Pancreas (tissue), 10 donors: Measurements from ENCODE around the gene PROC. TPM values are rescaled to one million over a fixed set of nuclear protein-coding genes. Genes with fewer than 3 reads are reported as not detected.

Source experiments
- ATAC-seq, 4 donors: fragments of 200-7000 bp; cut with Tn5 transposase; one replicate each; pipeline versions ENCODE4 v1.8.0 to v1.9.1; 2020; ENCODE audit warnings: mild to moderate bottlenecking in 4 of 4, moderate library complexity in 4 of 4
- DNase-seq, 6 donors: peaks; one replicate each; pipeline ENCODE4 v3.0.0-alpha.2; 2020
- FAIRE-seq: peaks from 2 replicates; lab custom pipeline; 2012; peaks lifted over from hg19 to GRCh38; lab: Jason Lieb, UNC
- H3K27ac ChIP-seq, 4 donors: fragments of 200-600 bp; sonication (generic); 1 replicate in 3 of 4; 2 replicates in 1 of 4; pipeline versions ENCODE4 v1.5.0 to v1.8.0; 2020
- H3K27me3 ChIP-seq, 4 donors: fragments of 200-600 bp; one replicate each; pipeline ENCODE4 v1.8.0; 2021
- H3K36me3 ChIP-seq, 3 donors: fragments of 200-600 bp; sonication (generic) in 1 of 3; one replicate each; pipeline versions ENCODE4 v1.5.0 to v1.8.0; 2020 to 2021
- H3K4me1 ChIP-seq, 3 donors: fragments of 200-600 bp; one replicate each; pipeline ENCODE4 v1.8.0; 2021
- H3K4me3 ChIP-seq, 4 donors: fragments of 200-600 bp; sonication (generic) in 2 of 4; one replicate each; pipeline versions ENCODE4 v1.5.0 to v1.8.0; 2020 to 2021
- H3K9me3 ChIP-seq, 4 donors: fragments of 200-600 bp; one replicate each; pipeline ENCODE4 v1.8.0; 2021
- CTCF ChIP-seq, 4 donors: fragments of 200-600 bp; sonication (generic) in 3 of 4; IDR thresholded peaks; one replicate each; pipeline versions ENCODE4 v1.5.0 to v1.8.0; 2021; ENCODE audit warnings: antibody characterized with exemption in 4 of 4
- WGBS, 2 donors: extraction: QIAGEN DNeasy Blood & Tissue Kit; methylation state at CpG; one replicate each; pipeline ENCODE4 v1.1.7; 2013; 5-methylcytosine and 5-hydroxymethylcytosine counted together
- intact Hi-C, 3 donors: fragments of 100-400 bp; cut with DNase I; formaldehyde crosslinking; loops; one replicate each; pipeline versions ENCODE4 v1.11.1 to v1.14.2; 2022
- microRNA-seq, 2 donors: library from miRNA; unstranded; fragments of <30 nt; microRNA quantifications; one replicate each; pipeline versions ENCODE4 to v1.1.0, GENCODE V29; 2019 to 2020
- polyA plus RNA-seq, 2 donors: library from polyadenylated mRNA; stranded (reverse); fragments of 200-250 nt; gene quantifications; one replicate each; pipeline ENCODE4 v1.2.3, GENCODE V29; 2013
- total RNA-seq, 6 donors: library from RNA; stranded (reverse); fragmentation: NEBNext Ultra II Directional in 4 of 6; extraction: Animal tissue kit (Norgen Biotek cat#: 25700) in 4 of 6; gene quantifications; one replicate each; pipeline versions ENCODE4 v1.2.1 to v1.2.4, GENCODE V29; 2021 to 2023
- donor health status: healthy with polysubstance abuse.
- donor health status: DM: no; HTN: no; CAD: no; lungs with moderate emphysema.
- donor health status: DM: no; HTN: no; CAD: no.
- donor health status: control.
- donor health status: control.
- donor health status: Bipolar disorder and iron deficiency.
- donor health status: DM: yes; HTN: yes; CAD: no.
- donor health status: DM: no; HTN: no; CAD: no.
- donor health status: DM: no; HTN: no; CAD: no.
- donor health status: DM: yes; HTN: yes; CAD: no.

The PROC gene
- total and polyA plus RNA-seq, 8 donors: 0.26 to 3.2 (median 0.86) TPM; not detected in 3

- no peaks in the 10 kb centered on the region for H3K27me3 ChIP-seq
- no peak overlapping the region for H3K27ac ChIP-seq
- ATAC-seq (no peak), FAIRE-seq (no peak), DNase-seq (no peak)
- H3K36me3 ChIP-seq: no peaks in the 10 kb centered on the region
- WGBS, 2 donors: 91 to 93% methylated on average over 4 of the region's 4 CpGs
- TF ChIP-seq CTCF (IDR thresholded peaks at IDR 0.05): no peak
- H3K4me3 ChIP-seq: no peak overlapping the region
- intact Hi-C loops: loop anchor here in 1 of 3 donors (10.0 kb wide), 1 partner anchor 267 kb away; no protein-coding TSS in a partner anchor
- H3K4me1 ChIP-seq: no peaks in the 10 kb centered on the region
- no peaks in the 10 kb centered on the region for H3K9me3 ChIP-seq
These were observed 53.2 kb downstream of the PROC start for GRCh38 chr2:127471286-127471988.

GRCh38 chr2:127472268-127472667, 54.0 kb downstream of the PROC start:
- H3K9me3 ChIP-seq: no peaks in the 10 kb centered on the region
- no peaks in the 10 kb centered on the region for H3K27me3 ChIP-seq
- no peak overlapping the region for H3K4me3 ChIP-seq
- ATAC-seq: no peak
- no peak overlapping the region for H3K27ac ChIP-seq
- no peak for TF ChIP-seq CTCF (IDR thresholded peaks at IDR 0.05)
- intact Hi-C loops: loop anchor here in 1 of 3 donors (10.0 kb wide), 1 partner anchor 267 kb away; no protein-coding TSS in a partner anchor
- no peak for FAIRE-seq
- no peaks in the 10 kb centered on the region for H3K36me3 ChIP-seq
- 95 to 96% methylated on average over 1 of the region's 1 CpG for WGBS, 2 donors
- no peak for DNase-seq
- H3K4me1 ChIP-seq: no peaks in the 10 kb centered on the region

GRCh38 chr2:127475788-127476187, 57.6 kb downstream of the PROC start:
- no peak for DNase-seq
- no peaks in the 10 kb centered on the region for H3K27me3 ChIP-seq
- 98 to 100% methylated on average over 2 of the region's 2 CpGs for WGBS, 2 donors
- H3K9me3 ChIP-seq: no peaks in the 10 kb centered on the region
- no peak for TF ChIP-seq CTCF (IDR thresholded peaks at IDR 0.05)
- H3K27ac ChIP-seq: no peak overlapping the region
- peaks cover 0 to 9% (median 0%) of the 10 kb centered on the region in 3 donors for H3K36me3 ChIP-seq
- H3K4me1 ChIP-seq: no peaks in the 10 kb centered on the region
- intact Hi-C loops: loop anchor here in 1 of 3 donors (10.0 kb wide), 1 partner anchor 271 kb away; no protein-coding TSS in a partner anchor
- H3K4me3 ChIP-seq: no peak overlapping the region
- no peak for FAIRE-seq
- ATAC-seq: no peak

Small RNAs within 50 kb of the gene (microRNA-seq; reads per million reads assigned to microRNA genes)
- 0 reads per million in 2 donors for gene MIR4783

Other genes with a start within 250 kb of the PROC start
- under 1 TPM in 3 of 6 donors, not detected in 3; 0.03 to 0.09 (median 0.03) TPM for gene CYP27C1, start 198.1 kb upstream of the PROC start, total RNA-seq
- under 1 TPM; 0.02 to 0.04 TPM for gene CYP27C1, start 198.1 kb upstream of the PROC start, polyA plus RNA-seq
- 10 to 100 TPM; 12.9 to 22.3 (median 16.8) TPM for gene ERCC3, start 124.3 kb upstream of the PROC start, total RNA-seq
- 10 to 100 TPM; 18.7 to 33.0 TPM for gene ERCC3, start 124.3 kb upstream of the PROC start, polyA plus RNA-seq
- gene MAP3K2, start 30.5 kb upstream of the PROC start, total RNA-seq: 10 to 100 TPM; 21.0 to 37.6 (median 24.6) TPM
- 1 to 10 TPM; 4.2 to 6.9 TPM for gene MAP3K2, start 30.5 kb upstream of the PROC start, polyA plus RNA-seq
- gene IWS1, start 108.1 kb downstream of the PROC start, total RNA-seq: 10 to 100 TPM in 5 of 6 donors, 1 to 10 TPM in 1; 9.7 to 20.3 (median 12.1) TPM
- 10 to 100 TPM; 16.0 to 22.3 TPM for gene IWS1, start 108.1 kb downstream of the PROC start, polyA plus RNA-seq
- gene MYO7B, start 117.3 kb downstream of the PROC start, total RNA-seq: 1 to 10 TPM in 2 of 6 donors, under 1 TPM in 4; 0.12 to 1.4 (median 0.58) TPM
- gene MYO7B, start 117.3 kb downstream of the PROC start, polyA plus RNA-seq: 1 to 10 TPM in 1 of 2 donors, under 1 TPM in 1; 0.80 to 1.5 TPM
- not detected for gene GPR17, start 227.7 kb downstream of the PROC start, total RNA-seq
- 1 to 10 TPM in 1 of 2 donors, under 1 TPM in 1; 0.35 to 1.9 TPM for gene GPR17, start 227.7 kb downstream of the PROC start, polyA plus RNA-seq